ENCODE data around the gene CCDC122. TPM values are rescaled to one million over a fixed set of nuclear protein-coding genes. Genes with fewer than 3 reads are reported as not detected.
A peak's percentile ranks its signal among the peaks of the same experiment; 100 is the strongest.

Gene CCDC122
- total RNA-seq, 1 donor from 2014 or later = 6.7 TPM

DNA sequence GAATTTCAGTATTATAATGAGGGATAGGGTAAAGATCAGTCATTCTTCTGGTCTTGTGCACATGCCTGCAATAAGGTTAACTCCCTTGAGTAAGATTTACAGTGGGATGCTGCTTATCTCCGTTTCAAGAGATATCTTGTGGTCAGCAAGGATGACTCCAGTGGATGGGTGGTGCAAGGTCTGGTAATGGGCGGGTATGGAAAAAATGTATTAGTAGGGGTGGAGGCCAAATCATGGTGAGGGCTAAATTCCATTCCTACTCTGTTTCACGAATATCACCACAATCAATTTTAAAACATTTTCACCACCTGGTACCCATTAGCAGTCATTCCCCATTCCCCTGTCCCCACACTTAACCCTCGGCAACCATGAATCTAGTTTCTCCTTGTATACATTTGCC is 40.6 kb downstream of the CCDC122 start:
- DNase-seq (ENCODE audit: low read depth) (peak; percentile 86), FAIRE-seq (no peak)
- H3K36me3 ChIP-seq (ENCODE audit: insufficient read depth, low read length) = no peaks in the 10 kb centered on the region
- no peaks in the 10 kb centered on the region for H3K27me3 ChIP-seq (ENCODE audit: insufficient read depth, low read length)
- H3K9me3 ChIP-seq (ENCODE audit: insufficient read depth, low read depth, low read length) = no peaks in the 10 kb centered on the region
- H3K9ac ChIP-seq (ENCODE audit: low read length) = no peak overlapping the region
- Mint-ChIP-seq H3K27ac (ENCODE audit: unreplicated experiment) (no peak overlapping the region), H3K4me1 (ENCODE audit: low read depth, unreplicated experiment) (peaks cover 4% of the 10 kb centered on the region), H3K4me3 (ENCODE audit: unreplicated experiment) (no peak overlapping the region), H3K9me3 (ENCODE audit: unreplicated experiment) (no peaks in the 10 kb centered on the region), H3K27me3 (ENCODE audit: low read depth, unreplicated experiment) (no peaks in the 10 kb centered on the region), H3K36me3 (ENCODE audit: low read depth, unreplicated experiment) (peaks cover 8% of the 10 kb centered on the region)
- H4K20me1 ChIP-seq (ENCODE audit: insufficient read depth, low read length) = no peaks in the 10 kb centered on the region
- no peak overlapping the region for H3K4me2 ChIP-seq (ENCODE audit: low read length)
- TF ChIP-seq, protein P1, sequence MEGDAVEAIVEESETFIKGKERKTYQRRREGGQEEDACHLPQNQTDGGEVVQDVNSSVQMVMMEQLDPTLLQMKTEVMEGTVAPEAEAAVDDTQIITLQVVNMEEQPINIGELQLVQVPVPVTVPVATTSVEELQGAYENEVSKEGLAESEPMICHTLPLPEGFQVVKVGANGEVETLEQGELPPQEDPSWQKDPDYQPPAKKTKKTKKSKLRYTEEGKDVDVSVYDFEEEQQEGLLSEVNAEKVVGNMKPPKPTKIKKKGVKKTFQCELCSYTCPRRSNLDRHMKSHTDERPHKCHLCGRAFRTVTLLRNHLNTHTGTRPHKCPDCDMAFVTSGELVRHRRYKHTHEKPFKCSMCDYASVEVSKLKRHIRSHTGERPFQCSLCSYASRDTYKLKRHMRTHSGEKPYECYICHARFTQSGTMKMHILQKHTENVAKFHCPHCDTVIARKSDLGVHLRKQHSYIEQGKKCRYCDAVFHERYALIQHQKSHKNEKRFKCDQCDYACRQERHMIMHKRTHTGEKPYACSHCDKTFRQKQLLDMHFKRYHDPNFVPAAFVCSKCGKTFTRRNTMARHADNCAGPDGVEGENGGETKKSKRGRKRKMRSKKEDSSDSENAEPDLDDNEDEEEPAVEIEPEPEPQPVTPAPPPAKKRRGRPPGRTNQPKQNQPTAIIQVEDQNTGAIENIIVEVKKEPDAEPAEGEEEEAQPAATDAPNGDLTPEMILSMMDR (IDR thresholded peaks at IDR 0.05; ENCODE audit: insufficient read depth, low read depth, low read length) = no peak
- TF ChIP-seq EZH2 (IDR thresholded peaks at IDR 0.05; ENCODE audit: insufficient read depth, low read length) = no peak
- H3K27ac ChIP-seq (ENCODE audit: low read depth, low read length) = no peak overlapping the region
- H3K4me3 ChIP-seq (ENCODE audit: insufficient read depth, low read depth, low read length) = no peak overlapping the region
- peaks cover 2% of the 10 kb centered on the region for H3K4me1 ChIP-seq (ENCODE audit: insufficient read depth, low read length)
- H2AFZ ChIP-seq (ENCODE audit: low read depth, low read length) = no peak overlapping the region
- H3K79me2 ChIP-seq (ENCODE audit: insufficient read depth, low read length) = no peaks in the 10 kb centered on the region

DNA sequence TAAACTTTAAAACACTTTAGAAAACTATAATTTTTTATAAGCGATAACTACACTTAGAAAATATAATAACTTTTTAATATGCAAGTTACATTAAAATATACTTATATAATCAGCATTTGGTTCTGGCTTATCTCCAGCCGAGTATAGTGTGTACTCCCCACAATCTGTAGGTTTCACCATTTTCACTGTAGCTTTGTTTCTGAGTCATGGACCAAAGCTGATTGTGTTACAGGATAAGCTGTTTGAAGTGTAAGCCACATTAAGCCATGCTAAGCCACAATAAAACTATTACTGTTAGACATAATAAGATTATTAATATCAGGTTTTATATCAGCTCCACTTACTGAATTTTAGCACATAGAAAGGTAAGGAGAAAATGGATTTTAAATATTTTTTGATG is 43.8 kb downstream of the CCDC122 start:
- DNase-seq (ENCODE audit: low read depth) (peak; percentile 63), FAIRE-seq (no peak)
- Histone ChIP-seq H4K20me1 (ENCODE audit: insufficient read depth, low read length) (no peaks in the 10 kb centered on the region), H3K4me3 (ENCODE audit: insufficient read depth, low read depth, low read length) (no peak overlapping the region), H3K4me1 (ENCODE audit: insufficient read depth, low read length) (peaks cover 2% of the 10 kb centered on the region), H3K36me3 (ENCODE audit: insufficient read depth, low read length) (no peaks in the 10 kb centered on the region), H3K27me3 (ENCODE audit: insufficient read depth, low read length) (no peaks in the 10 kb centered on the region), H3K9me3 (ENCODE audit: insufficient read depth, low read depth, low read length) (no peaks in the 10 kb centered on the region), H2AFZ (ENCODE audit: low read depth, low read length) (no peak overlapping the region), H3K4me2 (ENCODE audit: low read length) (no peak overlapping the region), H3K27ac (ENCODE audit: low read depth, low read length) (no peak overlapping the region), H3K79me2 (ENCODE audit: insufficient read depth, low read length) (no peaks in the 10 kb centered on the region), H3K9ac (ENCODE audit: low read length) (no peak overlapping the region)
- TF ChIP-seq, protein P1 (IDR thresholded peaks at IDR 0.05; ENCODE audit: insufficient read depth, low read depth, low read length) = no peak
- no peak for TF ChIP-seq EZH2 (IDR thresholded peaks at IDR 0.05; ENCODE audit: insufficient read depth, low read length)
- Mint-ChIP-seq H3K4me1 (ENCODE audit: low read depth, unreplicated experiment) (peaks cover 8% of the 10 kb centered on the region), H3K9me3 (ENCODE audit: unreplicated experiment) (no peaks in the 10 kb centered on the region), H3K4me3 (ENCODE audit: unreplicated experiment) (no peak overlapping the region), H3K27me3 (ENCODE audit: low read depth, unreplicated experiment) (no peaks in the 10 kb centered on the region), H3K27ac (ENCODE audit: unreplicated experiment) (no peak overlapping the region), H3K36me3 (ENCODE audit: low read depth, unreplicated experiment) (no peaks in the 10 kb centered on the region)

DNA sequence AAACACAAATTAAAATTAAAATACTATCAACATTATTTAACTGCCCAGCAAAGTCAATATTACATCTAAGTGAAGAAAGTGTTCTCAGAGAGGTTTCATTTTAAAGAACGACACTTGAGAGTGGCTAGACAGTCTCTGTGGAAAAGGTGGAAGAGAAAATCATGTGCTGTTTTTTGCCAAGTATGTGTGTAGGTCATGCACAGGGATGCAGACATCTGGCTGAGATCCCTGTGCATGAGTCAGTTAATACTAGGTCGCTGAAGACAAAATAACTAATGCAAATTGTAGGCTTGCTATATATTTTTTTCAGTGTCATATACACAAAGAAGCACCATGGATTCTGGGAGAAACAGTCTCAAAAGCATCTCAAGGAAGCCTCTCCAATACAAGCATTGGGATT is 48.5 kb downstream of the CCDC122 start:
- Mint-ChIP-seq H3K27me3 (ENCODE audit: low read depth, unreplicated experiment) (no peaks in the 10 kb centered on the region), H3K9me3 (ENCODE audit: unreplicated experiment) (no peaks in the 10 kb centered on the region), H3K4me3 (ENCODE audit: unreplicated experiment) (no peak overlapping the region), H3K36me3 (ENCODE audit: low read depth, unreplicated experiment) (no peaks in the 10 kb centered on the region), H3K4me1 (ENCODE audit: low read depth, unreplicated experiment) (peaks cover 4% of the 10 kb centered on the region), H3K27ac (ENCODE audit: unreplicated experiment) (no peak overlapping the region)
- no peak for TF ChIP-seq EZH2 (IDR thresholded peaks at IDR 0.05; ENCODE audit: insufficient read depth, low read length)
- TF ChIP-seq, protein P1 (IDR thresholded peaks at IDR 0.05; ENCODE audit: insufficient read depth, low read depth, low read length) = no peak
- Histone ChIP-seq H3K4me3 (ENCODE audit: insufficient read depth, low read depth, low read length) (no peak overlapping the region), H3K9ac (ENCODE audit: low read length) (no peak overlapping the region), H3K36me3 (ENCODE audit: insufficient read depth, low read length) (no peaks in the 10 kb centered on the region), H2AFZ (ENCODE audit: low read depth, low read length) (no peak overlapping the region), H3K9me3 (ENCODE audit: insufficient read depth, low read depth, low read length) (no peaks in the 10 kb centered on the region), H3K4me1 (ENCODE audit: insufficient read depth, low read length) (no peaks in the 10 kb centered on the region), H3K27me3 (ENCODE audit: insufficient read depth, low read length) (no peaks in the 10 kb centered on the region), H3K79me2 (ENCODE audit: insufficient read depth, low read length) (no peaks in the 10 kb centered on the region), H3K4me2 (ENCODE audit: low read length) (no peak overlapping the region), H4K20me1 (ENCODE audit: insufficient read depth, low read length) (no peaks in the 10 kb centered on the region), H3K27ac (ENCODE audit: low read depth, low read length) (no peak overlapping the region)
- FAIRE-seq (peak; percentile 50), DNase-seq (ENCODE audit: low read depth) (peak; percentile 58)

Measured in astrocyte (in vitro differentiated cells and primary cell).